ENCODE data around the gene RELL1. TPM values are rescaled to one million over a fixed set of nuclear protein-coding genes. Genes with fewer than 3 reads are reported as not detected.

RELL1 gene
- total RNA-seq, 1 donor from 2014 or later, result 213 TPM

DNA sequence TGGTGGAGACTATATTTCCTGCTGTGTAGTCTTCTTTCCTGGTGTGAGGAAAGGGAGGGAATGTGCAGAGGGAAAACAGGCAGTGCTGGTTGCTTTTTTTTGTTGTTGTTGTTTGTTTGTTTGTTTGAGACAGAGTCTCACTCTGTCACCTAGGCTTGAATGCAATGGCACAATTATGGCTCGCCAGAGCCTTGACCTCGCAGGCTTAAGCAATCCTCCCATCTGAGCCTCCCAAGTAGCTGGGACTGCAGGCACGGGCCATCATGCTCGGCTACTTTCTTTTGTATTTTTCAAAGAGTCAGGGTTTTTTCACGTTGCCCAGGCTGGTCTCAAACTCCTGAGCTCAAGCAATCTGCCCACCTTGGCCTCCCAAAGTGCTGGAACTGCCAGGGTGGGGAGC, 82.5 kb downstream of the RELL1 start:
- no peak for DNase-seq (ENCODE audit: extremely low read depth, low read depth, low spot score)

DNA sequence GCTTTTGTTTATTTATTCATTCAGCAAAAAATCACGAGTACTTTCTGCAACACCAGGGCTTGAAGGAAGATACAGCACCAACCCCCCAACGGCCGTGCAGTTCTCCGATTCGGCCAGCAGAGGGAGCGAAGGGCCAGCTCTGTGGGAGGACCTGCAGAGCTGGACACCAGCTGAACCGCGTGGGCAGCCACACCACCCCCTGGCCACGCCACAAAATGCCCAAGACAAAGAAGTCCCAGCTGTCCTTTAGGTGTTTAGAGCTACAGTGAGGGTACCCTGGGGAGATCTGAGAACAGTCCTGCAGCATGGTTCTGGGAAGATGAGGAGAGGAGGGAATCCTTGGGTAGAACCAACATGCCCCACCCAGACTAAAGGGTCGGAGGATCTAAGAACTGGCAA, 83.1 kb downstream of the RELL1 start:
- no peak for DNase-seq (ENCODE audit: extremely low read depth, low read depth, low spot score)

DNA sequence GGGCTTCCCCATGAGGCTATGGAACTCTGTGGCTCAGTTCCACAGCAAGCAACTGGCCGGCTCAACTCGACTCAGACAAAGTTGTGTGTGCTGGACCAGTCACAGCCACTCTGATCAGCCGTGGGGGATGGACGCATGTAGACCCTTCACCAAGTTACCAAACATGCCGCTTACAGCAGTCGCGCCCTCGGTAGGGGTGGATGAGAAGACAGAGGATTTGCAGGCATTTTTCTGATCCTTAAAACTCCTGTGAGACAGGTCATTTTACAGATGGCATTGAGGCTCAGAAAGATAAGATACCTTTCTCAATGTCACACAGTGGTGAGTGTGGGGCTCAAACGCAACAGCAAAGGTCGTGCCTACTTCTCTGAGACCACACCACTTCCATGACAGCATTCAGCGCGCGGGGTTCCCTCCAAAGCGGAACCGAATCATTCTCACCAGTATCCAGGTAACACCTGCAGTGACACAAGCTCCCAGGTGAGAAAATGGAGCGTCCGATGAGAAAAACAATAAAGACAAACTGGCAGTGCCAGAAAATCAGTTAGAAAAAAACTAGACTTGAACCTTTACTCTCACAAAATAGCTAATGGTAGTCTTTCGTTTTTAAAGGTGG, 83.6 kb downstream of the RELL1 start:
- no peak for DNase-seq (ENCODE audit: extremely low read depth, low read depth, low spot score)

DNA sequence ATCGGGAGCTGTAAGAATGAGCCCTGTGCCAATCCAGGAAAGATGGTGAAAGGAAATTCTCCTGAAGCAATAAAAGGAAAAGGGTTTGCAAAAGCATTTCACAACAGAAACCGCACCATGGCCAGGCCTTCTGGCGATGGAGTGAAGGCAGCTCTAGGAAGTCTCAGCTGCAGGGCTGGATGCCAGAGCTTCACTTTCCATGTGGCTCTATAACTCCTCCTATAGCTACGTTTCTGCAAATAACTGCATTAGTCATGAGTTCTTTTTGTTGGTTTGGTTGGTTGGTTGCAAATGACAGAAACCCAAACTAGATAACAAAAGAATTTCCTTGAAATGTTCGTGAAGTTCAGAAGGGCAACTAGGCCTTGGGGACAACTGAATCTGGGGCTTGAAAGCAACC, 84.6 kb downstream of the RELL1 start:
- DNase-seq (ENCODE audit: extremely low read depth, low read depth, low spot score), result no peak

DNA sequence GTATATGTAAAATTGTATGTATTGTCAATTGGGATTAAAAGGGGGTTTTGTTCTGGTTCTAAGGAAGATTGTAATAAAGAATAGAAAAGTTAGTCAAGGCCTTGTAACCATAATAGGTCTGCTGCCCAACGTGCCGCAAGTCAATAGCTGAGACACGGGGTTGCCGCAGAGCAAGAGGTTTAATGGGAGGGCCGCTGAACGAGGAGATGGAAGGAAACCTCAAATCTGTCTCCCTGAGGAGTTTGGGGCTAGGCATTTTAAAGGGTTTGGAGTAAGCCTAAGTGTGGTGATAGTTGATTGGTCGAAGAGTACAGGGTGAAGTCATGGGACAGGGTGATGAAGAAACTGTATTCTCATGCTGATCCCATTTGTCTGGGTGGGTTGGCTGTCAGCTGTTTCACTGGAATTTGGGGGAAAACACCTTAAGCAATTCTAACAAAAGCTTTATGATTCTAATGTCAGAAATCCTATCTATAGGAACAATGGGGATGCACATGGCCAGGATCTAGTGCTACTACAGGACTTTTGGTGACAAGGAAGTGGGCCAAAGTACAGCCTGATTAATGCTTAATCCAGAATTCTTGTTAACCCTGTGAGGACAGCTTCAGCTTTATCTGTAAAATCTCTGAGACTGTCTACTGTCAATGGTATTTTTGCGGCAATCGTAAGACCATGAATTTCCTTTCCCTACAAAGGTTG, 86.9 kb downstream of the RELL1 start:
- no peak for DNase-seq (ENCODE audit: extremely low read depth, low read depth, low spot score)

DNA sequence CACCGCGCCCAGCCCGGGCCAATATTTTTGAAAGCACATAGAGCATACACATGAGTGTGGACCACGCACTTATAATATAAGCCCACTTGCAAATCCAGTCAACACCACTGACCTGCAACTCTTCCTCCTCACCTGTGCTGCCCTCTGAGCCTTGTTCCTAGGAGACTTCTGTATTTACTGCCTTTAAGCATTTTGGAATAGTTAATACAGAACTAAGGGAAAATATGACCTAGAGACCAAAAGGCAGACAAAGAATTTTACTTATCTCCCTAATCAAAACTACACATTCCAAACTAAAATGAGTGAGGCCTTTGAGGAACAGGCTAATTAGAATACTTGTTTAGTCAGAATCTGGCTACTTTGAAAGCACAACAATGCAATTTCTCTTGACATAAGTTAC, 89.1 kb downstream of the RELL1 start:
- no peak for DNase-seq (ENCODE audit: extremely low read depth, low read depth, low spot score)

DNA sequence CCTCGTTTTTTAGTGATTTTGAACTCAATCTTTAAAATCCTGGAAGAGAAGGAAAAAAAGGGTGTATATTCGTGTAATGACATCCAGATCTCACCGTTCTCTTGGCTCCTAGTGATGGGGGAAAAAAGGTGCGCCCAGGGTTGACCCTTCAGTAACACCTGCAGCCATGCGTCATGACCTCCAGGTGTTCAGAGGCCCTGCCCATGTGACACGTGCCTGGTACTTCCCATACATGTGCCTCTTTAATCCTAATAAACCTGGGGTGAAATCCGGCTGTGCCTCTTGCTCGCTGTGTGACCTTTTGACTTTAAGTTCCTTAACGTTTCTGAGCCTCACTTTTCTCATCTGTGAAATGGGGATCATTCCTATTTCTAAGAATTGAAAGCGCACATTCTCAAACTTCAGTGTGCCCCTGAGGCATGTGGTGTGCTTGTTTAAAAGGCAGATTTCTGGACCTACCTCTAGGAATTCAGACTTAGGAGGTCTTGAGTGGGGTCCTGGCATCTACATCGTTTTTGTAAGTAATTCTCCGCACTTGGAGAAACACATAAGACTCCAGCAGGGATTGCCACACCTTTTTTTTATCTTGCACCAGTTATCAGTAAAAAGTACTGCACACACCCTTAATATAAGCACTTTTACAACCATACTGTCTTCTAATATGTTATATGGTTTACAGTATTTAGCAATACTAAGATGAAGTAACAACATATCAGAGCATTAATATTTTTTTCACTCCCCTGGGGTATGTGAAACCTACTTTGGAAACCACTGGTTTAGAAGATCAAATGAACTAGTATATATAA, 90.1 kb downstream of the RELL1 start:
- no peak for DNase-seq (ENCODE audit: extremely low read depth, low read depth, low spot score)

DNA sequence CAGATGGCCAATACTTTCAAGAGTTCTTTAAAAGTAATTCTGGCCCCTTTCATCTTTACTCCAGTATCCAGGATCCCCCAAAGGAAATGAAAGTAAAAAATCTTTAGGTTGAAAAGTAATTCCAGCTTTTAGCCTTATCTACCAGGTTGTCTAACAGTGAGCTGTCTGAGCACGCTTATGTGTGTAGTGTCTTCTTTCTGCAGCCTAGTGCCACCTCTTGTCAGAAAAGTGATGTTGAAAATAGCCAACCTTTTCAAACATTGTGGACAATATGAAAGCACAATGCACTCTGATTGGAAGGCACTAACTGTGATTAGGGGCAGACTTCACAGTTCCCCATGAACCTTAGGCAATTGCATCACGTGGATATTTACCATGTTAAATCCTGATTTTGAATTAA, 92.1 kb downstream of the RELL1 start:
- no peak for DNase-seq (ENCODE audit: extremely low read depth, low read depth, low spot score)

DNA sequence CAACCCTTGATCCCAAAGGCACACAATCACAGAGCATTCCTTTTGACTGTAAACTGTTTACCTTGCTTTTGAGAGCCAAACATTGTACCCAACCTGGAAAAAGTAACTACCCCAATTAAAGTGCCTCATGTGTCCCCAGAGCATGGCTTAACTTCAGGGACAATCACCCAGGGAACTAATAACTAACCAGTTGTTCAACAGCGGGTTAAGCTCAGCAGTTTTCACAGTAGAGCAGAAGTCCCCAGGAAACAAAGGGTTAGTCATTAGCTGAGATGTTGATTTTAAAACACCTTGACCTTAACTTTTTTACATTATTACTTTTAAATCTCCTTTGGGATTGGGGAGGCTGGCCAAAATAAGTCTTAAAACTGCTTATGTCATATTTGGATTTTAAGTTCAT, 94.8 kb downstream of the RELL1 start:
- DNase-seq (ENCODE audit: extremely low read depth, low read depth, low spot score), result no peak

DNA sequence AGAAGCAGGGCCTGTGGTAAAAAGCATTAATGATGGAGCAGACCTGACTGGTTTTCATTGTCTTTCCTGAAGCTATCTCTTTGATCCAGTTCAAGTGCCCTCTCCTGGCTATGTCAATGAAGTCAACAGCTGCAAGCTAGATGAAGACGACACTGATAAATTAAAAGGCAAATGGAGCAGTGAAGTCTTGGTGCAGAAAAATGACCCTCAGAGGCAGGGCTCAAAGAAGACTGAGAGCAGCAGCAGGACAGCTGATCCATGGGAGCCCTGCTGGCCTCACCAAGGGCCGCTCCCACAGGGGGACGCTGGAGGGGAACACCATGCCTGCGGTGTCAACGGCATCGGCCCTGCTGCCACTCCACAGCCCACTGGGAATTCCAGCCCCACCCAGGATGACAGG, 96.2 kb downstream of the RELL1 start:
- no peak for DNase-seq (ENCODE audit: extremely low read depth, low read depth, low spot score)

DNA sequence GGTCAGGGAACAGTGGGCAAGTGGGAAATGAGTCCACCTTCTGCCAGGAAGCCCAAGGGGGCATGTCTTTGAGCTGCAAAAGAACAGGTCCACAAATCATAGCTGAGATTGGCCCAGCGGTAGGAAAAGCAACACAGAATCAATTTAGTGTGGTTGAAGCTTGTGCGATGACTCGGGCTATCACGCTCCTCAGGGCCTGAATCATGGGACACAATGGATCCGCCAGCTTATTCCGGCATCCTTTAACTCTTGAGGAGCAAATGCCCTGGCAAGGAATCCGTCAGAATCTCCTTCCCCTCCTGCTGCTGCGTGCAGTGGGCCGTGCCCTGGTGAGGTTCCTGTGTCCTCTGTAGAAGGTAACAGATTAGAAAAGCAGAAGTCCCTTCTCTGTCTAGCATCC, 98.0 kb downstream of the RELL1 start:
- DNase-seq (ENCODE audit: extremely low read depth, low read depth, low spot score), result no peak

DNA sequence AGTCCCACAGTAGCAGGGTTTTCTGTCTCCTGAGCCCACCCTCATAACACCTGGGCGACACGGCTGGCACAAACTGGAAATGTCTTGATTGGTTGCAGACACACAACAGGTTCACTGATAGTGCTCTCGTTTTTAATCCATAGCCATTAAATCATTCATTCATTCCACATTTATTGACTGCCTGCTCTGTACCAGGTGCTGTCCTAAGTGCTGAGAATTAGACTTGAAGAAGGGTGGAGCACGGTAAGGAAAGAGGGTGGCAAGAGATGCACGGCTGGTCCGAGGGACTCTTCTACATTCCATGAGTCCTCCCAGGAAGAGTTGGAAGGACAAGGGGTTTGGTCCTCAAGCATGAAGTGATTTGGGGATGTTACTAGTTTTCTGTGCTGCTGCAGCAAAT, 100.0 kb downstream of the RELL1 start:
- DNase-seq (ENCODE audit: extremely low read depth, low read depth, low spot score), result no peak

DNA sequence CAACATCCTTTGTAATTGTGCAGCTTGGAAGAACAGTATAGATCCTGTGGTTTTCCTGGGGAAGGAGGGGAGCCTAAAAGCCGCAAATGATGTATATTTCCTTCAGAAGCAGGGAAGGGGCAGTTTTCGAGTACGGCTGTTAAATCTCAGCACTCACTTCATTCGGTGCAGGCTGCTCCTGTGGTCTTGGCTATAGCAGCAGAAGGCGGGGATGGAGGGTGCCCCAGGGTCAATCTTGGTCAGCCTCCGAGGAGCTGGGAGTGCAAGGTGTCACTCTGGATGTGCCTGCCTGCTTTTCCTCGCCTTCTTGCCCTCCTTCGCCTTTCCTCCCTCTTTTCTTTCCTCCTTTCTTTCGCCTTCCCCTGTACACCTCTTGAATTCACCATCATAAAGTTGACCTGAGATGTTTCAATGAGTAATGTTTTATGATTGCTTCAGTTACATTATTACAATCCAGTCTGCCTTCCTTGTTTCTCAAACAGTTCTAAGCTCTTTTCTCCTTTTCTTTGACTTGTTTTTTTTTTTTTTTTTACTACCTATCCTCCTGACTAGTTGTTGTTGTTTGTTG, 101.6 kb downstream of the RELL1 start:
- no peak for DNase-seq (ENCODE audit: extremely low read depth, low read depth, low spot score)

DNA sequence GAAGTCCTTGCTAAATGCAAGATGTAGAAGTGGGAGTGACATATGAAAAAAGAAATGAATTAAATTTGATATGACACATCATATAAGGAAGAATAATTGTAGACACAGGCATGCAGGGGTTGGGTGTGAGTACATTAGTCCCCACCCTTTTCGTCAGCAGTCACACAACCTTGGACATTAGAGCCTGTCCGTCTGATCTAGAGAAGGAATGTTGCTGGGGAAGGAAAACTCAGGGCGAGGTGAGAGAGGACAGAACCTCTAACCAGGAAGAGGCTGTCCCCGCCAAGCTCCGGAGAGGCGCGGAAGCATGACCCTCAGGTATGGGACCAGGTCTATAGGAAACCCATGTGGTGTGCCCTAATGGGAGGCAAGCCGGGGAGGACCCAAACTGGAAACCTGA, 102.1 kb downstream of the RELL1 start:
- DNase-seq (ENCODE audit: extremely low read depth, low read depth, low spot score), result no peak

DNA sequence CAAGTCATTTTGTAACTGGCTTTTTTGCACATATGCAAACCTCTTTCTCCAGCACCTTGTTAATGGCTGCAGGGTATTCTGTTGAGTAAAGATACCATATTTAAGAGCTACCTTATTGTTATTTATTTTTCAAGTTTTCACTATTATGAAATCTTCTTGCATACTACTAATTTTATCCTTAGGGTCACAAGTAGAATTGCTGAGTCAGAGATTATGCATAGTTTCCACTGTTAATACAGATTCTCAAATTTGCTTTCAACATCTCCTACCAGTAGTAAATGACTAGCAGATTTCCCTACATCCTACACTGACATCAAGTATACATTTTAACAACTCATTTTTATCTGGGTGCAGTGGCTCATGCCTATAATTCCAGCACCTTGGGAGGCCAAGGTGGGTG, 112.6 kb downstream of the RELL1 start:
- no peak for DNase-seq (ENCODE audit: extremely low read depth, low read depth, low spot score)

DNA sequence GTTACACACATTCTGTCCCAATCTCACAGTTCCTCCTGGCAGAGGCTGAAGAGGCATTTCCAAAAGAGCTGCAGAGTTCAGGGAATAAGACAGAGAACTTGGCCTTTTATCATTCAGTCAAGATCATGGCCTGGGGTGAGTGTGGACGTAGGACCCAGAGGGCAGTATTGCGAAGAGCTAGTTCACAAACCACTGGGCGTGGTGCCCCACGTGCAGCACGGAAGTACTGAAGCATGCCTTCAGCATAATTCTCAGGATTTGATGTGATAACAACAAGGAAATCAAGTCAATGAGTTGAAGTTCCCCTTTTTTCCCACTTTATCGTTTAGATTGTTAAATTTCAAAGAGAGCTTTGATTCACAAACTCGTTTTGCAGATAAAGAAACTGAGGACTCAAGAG, 117.7 kb downstream of the RELL1 start:
- DNase-seq (ENCODE audit: extremely low read depth, low read depth, low spot score), result no peak

DNA sequence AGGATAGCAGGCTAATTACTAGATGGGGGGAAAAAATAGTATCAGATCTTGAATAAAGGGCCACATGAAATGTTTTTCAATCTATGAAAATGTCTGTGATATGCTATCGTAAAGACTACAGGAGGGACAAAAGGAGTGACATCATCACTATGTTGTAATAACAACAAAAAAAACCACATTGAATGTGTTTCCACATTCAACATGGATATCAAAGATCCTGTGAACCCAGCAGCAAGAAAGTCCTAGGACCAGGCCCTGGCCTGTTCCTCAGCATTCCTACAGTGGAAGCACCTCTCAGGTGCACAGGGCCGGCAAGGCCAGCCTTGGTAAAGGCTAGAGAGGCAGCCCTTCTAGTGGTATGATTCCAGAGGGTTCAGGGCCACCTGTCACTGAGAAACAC, 118.3 kb downstream of the RELL1 start:
- DNase-seq (ENCODE audit: extremely low read depth, low read depth, low spot score), result no peak

DNA sequence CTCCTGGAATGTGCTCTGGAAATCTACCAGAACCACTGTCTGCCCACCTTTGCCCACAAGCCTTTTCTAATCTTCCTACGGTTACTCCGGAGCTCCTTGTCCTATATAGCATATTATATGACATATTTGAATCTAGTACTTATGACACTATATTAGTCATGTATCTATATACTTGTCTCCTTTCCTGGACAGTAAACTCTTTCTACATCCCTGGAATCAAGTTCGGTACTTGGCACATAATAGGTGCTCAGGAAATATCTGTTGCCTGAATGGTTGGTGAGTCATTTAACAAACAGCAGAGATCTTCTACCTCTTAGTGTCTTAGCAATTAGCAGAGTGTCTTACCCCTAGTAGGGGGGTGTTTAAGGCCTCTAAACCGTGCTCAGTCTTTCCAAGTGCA, 123.6 kb downstream of the RELL1 start:
- DNase-seq (ENCODE audit: extremely low read depth, low read depth, low spot score), result no peak

DNA sequence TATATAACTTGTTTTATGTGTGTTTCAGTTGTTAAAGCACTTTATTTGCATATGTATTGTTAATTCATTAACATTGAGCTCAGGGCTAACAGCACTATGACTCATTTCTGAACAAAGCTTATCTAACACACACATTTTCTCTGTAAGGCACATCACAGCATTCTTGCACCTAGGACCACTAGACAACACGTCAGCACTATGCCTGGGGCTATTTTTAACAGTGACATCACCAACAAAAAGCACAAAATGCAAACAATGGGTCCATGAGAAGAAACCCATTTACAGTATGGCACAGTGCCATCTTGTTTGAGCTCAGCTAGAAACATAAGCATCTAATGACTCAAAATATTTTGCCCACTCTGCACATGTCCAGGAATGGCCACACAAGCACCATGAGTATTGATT, 124.4 kb downstream of the RELL1 start:
- peak; percentile 80 for DNase-seq (ENCODE audit: extremely low read depth, low read depth, low spot score)

DNA sequence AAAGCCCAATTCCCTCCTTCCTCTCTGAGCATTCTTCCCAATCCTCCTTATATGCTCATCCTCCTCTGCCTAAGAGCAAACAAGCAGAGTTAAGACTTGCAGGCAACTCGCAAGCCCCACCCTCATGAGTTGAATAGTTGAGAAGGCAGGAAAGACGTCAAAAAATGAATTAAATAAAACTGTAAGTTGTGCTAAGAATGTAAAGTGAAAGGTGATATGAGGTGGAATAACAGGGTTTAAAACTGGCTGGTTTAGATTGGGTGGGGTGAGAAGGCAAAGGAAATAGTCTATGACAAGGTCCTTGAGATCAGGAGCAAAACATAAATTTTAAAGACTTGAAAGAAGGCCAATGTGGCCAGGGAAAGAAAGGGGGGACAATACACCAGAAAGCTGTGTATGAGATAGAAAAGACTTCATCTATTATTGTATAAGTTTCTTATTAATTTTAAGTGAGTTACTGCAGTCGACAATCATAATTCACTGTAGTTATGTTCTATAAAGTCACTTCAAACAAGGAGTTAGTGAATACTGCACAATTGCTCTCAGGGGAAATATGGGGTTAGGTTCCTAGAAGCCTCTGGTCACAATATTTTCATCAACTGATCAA, 124.9 kb downstream of the RELL1 start:
- no peak for DNase-seq (ENCODE audit: extremely low read depth, low read depth, low spot score)
